ENCODE results near the gene ART3. TPM values are rescaled to one million over a fixed set of nuclear protein-coding genes. Genes with fewer than 3 reads are reported as not detected.

ART3 gene
- total RNA-seq, 1 experiment from 2014 or later, result not detected

- DNase-seq (ENCODE audit: low read depth, low spot score) (no peak), ATAC-seq (no peak)
- in situ Hi-C loops (cut with HindIII; ENCODE audit: low pct_unique_long_range_greater_than_20kb, low sequenced_read_pairs) (no loop called here), intact Hi-C loops (cut with micrococcal nuclease; ENCODE audit: unreplicated experiment) (no loop called here)
- CTCF ChIA-PET, result no interaction called here
- Histone ChIP-seq H3K9me3 (ENCODE audit: control insufficient read depth, insufficient read depth, low read depth, low read length) (no peaks in the 10 kb centered on the region), H3K27ac (ENCODE audit: low read length) (no peak within 1 kb of the TSS), H3K36me3 (ENCODE audit: control insufficient read depth, insufficient read depth, low read length) (no peaks in the 10 kb centered on the region), H3K4me1 (ENCODE audit: control insufficient read depth, insufficient read depth, low read length) (no peaks in the 10 kb centered on the region), H3K27me3 (ENCODE audit: control insufficient read depth, insufficient read depth, low read length) (no peaks in the 10 kb centered on the region), H3K4me3 (ENCODE audit: low read depth in 2 of 2, low read length in 2 of 2) (no peak within 1 kb of the TSS)
- POLR2A ChIA-PET, result interaction anchor here (0.5 kb wide), 1 partner anchor 1639 kb away, joined by 5 read pairs; no protein-coding TSS in a partner anchor
- no TSS peak for BruUV-seq (replicated peaks)
- TF ChIP-seq SIN3A (IDR thresholded peaks at IDR 0.05; ENCODE audit: borderline replicate concordance, insufficient read depth, low read depth, low read length) (no peak), TCF7L2 (IDR thresholded peaks at IDR 0.05; ENCODE audit: low read depth, low read length) (no peak), CTCF (IDR thresholded peaks at IDR 0.05) (no peak), POLR2AphosphoS5 (IDR thresholded peaks at IDR 0.05; ENCODE audit: low read depth, low read length) (no peak)
- TF ChIP-seq, protein P1, sequence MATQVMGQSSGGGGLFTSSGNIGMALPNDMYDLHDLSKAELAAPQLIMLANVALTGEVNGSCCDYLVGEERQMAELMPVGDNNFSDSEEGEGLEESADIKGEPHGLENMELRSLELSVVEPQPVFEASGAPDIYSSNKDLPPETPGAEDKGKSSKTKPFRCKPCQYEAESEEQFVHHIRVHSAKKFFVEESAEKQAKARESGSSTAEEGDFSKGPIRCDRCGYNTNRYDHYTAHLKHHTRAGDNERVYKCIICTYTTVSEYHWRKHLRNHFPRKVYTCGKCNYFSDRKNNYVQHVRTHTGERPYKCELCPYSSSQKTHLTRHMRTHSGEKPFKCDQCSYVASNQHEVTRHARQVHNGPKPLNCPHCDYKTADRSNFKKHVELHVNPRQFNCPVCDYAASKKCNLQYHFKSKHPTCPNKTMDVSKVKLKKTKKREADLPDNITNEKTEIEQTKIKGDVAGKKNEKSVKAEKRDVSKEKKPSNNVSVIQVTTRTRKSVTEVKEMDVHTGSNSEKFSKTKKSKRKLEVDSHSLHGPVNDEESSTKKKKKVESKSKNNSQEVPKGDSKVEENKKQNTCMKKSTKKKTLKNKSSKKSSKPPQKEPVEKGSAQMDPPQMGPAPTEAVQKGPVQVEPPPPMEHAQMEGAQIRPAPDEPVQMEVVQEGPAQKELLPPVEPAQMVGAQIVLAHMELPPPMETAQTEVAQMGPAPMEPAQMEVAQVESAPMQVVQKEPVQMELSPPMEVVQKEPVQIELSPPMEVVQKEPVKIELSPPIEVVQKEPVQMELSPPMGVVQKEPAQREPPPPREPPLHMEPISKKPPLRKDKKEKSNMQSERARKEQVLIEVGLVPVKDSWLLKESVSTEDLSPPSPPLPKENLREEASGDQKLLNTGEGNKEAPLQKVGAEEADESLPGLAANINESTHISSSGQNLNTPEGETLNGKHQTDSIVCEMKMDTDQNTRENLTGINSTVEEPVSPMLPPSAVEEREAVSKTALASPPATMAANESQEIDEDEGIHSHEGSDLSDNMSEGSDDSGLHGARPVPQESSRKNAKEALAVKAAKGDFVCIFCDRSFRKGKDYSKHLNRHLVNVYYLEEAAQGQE (IDR thresholded peaks at IDR 0.05; ENCODE audit: insufficient read depth in 1 of 2, low read depth in 2 of 2, low read length in 1 of 2), result no peak
Measured at GRCh38 chr4:76035799-76036380, 38.6 kb upstream of the ART3 start, which contains the start of gene CXCL11. Gene CXCL11 (minus strand): TSS chr4:76036070. CDS start chr4:76035987, 83 bp downstream.

DNA sequence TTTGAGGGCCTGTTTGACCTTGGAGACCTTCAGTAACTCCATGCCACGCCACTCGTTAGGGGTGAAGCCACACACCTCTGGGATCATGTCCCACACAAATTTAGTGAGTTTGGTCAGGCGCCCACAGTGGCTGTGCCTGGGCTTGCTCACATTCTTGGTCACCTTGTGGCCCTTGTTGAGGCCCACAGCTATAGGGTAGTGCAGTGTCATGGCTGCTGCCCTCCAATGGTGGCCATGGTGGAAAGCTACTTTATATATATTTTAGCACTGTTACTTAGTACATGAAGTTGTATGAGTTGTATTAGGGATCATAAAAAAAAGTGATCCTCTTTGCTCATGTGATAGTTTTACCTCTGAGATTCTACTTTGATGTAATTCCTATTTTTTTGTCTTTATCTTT lies 37.7 kb upstream of the ART3 start:
- POLR2A ChIA-PET, result no interaction called here

More for the DNA sequence above, 37.7 kb upstream of the ART3 start:
- Histone ChIP-seq H3K4me3 (ENCODE audit: low read depth in 2 of 2, low read length in 2 of 2) (no peak overlapping the region), H3K36me3 (ENCODE audit: control insufficient read depth, insufficient read depth, low read length) (no peaks in the 10 kb centered on the region), H3K27ac (ENCODE audit: low read length) (no peak overlapping the region), H3K9me3 (ENCODE audit: control insufficient read depth, insufficient read depth, low read depth, low read length) (no peaks in the 10 kb centered on the region), H3K27me3 (ENCODE audit: control insufficient read depth, insufficient read depth, low read length) (no peaks in the 10 kb centered on the region), H3K4me1 (ENCODE audit: control insufficient read depth, insufficient read depth, low read length) (no peaks in the 10 kb centered on the region)
- no peak for ATAC-seq
- no TSS peak for BruUV-seq (replicated peaks)
- CTCF ChIA-PET, result no interaction called here
- in situ Hi-C loops (cut with HindIII; ENCODE audit: low pct_unique_long_range_greater_than_20kb, low sequenced_read_pairs), result no loop called here
- TF ChIP-seq CTCF (IDR thresholded peaks at IDR 0.05) (no peak), TCF7L2 (IDR thresholded peaks at IDR 0.05; ENCODE audit: low read depth, low read length) (no peak)
- TF ChIP-seq, protein P1 (IDR thresholded peaks at IDR 0.05; ENCODE audit: insufficient read depth in 1 of 2, low read depth in 2 of 2, low read length in 1 of 2), result no peak
- DNase-seq (ENCODE audit: low read depth, low spot score), result no peak
- intact Hi-C loops (cut with micrococcal nuclease; ENCODE audit: unreplicated experiment), result no loop called here

Data from Panc1 (cell line).